Measurements from ENCODE around the gene APPL2.

The APPL2 gene

DNA sequence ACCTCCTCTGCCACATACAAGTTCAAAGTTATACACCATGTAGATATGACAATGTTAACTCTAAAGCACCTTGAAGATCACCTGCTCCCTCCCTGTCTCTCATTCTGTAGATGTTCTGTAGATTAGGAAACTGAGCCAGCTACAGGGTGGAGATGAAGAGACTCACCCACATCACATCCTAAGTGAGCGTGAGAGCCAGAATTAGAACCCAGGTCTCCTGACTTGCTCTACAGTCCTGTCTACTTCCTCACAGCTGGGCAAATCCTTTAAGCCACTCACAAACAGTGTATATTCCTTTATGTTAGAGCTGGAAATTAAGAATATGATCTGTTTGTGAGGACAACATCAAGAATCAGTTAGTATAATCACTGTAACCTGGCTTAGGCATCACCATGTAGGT is 1.8 kb downstream of the APPL2 start:
- DNase-seq (ENCODE audit: low spot score in 2 of 2) = no peak
- no peak for ATAC-seq
- peaks cover 46% of the 10 kb centered on the region for H3K4me1 Mint-ChIP-seq
- no peaks in the 10 kb centered on the region for H3K9me3 Mint-ChIP-seq
- peak overlapping the region; percentile 79 for H3K27ac Mint-ChIP-seq
- peak overlapping the region; percentile 77 for H3K4me3 Mint-ChIP-seq
- peaks cover 14% of the 10 kb centered on the region for H3K36me3 Mint-ChIP-seq

DNA sequence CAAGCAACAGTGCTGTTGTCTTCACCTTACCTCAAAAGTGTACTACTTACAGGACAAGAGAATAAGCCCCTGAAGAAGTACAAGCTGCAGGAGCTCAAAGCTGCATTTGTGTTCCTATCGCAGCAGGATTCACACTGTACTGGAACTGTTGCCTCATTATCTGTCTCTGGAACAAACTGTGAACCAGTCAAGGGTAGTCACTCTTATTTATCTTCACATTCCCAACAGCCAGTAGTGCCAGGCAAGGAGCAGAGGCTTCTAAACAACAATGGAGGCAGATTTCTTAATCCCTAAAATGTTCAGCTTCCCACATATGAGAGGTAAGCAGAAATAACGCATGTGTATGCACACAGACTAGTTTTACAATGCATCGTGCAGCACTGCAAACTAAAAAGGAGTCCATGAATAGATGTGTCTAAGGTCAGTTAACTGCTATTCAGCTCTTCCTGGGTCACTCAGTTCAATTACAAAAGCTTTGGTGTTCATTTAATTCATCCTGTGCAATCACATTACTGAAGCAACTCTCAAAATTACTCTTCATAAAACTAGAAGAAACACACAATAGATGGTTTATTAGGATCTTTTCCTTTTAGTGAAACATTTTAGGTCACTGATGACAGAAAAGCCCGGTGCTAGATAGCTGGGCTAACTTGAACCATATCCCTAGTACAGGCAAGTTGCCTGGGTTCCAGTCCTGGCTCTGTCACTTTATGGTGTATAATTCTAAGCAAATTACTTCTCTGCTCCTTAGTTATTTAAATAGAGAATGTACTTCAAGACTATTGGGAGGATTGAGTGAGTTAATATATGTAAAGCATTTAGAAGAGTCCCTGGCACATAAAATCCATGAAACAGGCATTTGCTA is 2.7 kb downstream of the APPL2 start:
- no peaks in the 10 kb centered on the region for H3K9me3 Mint-ChIP-seq
- peak overlapping the region; percentile 77 for H3K4me3 Mint-ChIP-seq
- peaks cover 54% of the 10 kb centered on the region for H3K4me1 Mint-ChIP-seq
- peak overlapping the region; percentile 79 for H3K27ac Mint-ChIP-seq
- ATAC-seq = no peak
- H3K36me3 Mint-ChIP-seq = peaks cover 23% of the 10 kb centered on the region
- no peak for DNase-seq (ENCODE audit: low spot score in 2 of 2)

DNA sequence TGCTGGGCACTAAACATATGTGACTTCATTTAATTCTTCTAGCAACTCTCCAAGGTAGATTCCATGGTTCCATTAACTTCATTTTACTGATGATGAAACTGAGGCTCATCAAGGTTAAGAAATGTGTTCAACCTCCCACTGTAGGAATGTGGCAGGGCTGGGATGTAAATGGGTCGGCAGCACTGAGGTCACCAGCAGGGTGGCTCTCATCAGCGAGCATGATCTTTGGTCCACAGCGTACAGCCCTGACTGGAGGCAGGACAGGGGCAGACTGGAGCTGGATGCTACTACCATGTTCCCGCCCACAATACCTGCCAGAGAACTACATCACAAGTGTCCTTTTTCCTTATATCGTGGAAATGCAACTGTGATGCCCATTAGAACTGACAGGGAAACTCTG is 4.6 kb downstream of the APPL2 start:
- no peaks in the 10 kb centered on the region for H3K9me3 Mint-ChIP-seq
- no peak for DNase-seq (ENCODE audit: low spot score in 2 of 2)
- H3K27ac Mint-ChIP-seq = no peak overlapping the region
- no peak for ATAC-seq
- no peak overlapping the region for H3K4me3 Mint-ChIP-seq
- peaks cover 63% of the 10 kb centered on the region for H3K4me1 Mint-ChIP-seq
- peaks cover 39% of the 10 kb centered on the region for H3K36me3 Mint-ChIP-seq

DNA sequence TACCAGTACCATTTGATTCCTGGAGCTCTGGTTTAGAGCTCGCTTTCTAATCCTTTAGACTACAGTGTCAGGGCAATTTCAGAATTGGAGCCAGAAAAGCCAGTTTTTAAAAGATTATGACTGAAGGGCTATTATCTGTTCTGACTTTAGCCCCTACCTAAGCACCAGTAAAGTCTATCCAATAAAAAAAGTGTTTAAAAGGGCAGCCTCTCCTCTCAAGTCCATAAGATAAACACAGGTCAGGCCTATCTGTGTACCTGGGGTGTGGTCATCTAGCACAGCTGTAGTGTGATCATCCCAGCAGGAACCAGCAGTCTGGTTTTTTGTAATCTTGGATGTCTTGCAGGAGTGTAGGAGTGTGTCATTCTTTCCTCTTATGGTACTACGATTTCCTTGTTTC is 6.6 kb downstream of the APPL2 start:
- peaks cover 67% of the 10 kb centered on the region for H3K4me1 Mint-ChIP-seq
- DNase-seq (ENCODE audit: low spot score in 2 of 2) (no peak), ATAC-seq (no peak)
- peak overlapping the region; percentile 78 for H3K27ac Mint-ChIP-seq
- H3K4me3 Mint-ChIP-seq = no peak overlapping the region
- H3K36me3 Mint-ChIP-seq = peaks cover 54% of the 10 kb centered on the region
- H3K9me3 Mint-ChIP-seq = no peaks in the 10 kb centered on the region

DNA sequence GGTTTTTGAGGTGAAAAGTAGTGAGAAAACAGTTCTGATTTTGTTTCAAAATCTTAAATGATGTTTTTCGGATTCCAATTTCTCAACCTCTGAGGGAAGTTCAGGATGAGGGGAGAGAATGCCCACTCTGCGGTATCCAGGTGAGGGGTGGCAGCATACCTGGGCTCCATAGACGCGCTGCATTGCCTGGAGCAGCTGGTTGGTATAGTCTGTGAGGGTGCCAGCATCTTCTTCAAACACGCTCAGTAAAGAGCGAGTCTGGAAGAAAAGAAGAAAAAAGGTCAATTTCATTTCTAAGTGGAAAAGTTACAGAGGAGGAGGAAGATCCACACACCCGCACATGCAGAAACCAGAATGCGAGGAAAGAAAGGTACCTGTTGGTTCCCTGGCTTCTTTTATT is 7.0 kb downstream of the APPL2 start:
- no peak for DNase-seq (ENCODE audit: low spot score in 2 of 2)
- no peaks in the 10 kb centered on the region for H3K9me3 Mint-ChIP-seq
- H3K36me3 Mint-ChIP-seq = peaks cover 54% of the 10 kb centered on the region
- peak overlapping the region; percentile 43 for H3K4me3 Mint-ChIP-seq
- no peak for ATAC-seq
- H3K4me1 Mint-ChIP-seq = peaks cover 64% of the 10 kb centered on the region
- peak overlapping the region; percentile 78 for H3K27ac Mint-ChIP-seq

DNA sequence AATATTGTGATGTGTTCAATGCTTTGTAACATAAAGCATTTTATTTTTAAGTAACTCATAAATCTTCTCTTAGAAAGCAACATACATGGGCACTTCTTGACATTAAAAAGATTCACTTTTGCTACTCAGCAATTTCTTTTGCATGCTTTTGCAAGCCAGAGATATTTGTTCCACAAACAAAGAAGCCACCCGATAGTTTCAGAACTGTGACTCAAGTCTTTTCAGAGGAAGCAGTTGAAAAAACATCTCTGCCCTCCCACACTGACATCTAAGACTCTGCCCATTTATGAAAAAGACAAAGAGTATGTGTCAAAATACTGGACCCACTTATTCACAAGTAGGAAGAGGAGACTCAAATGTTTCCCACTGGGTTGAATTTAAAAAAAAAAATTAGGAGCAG is 7.5 kb downstream of the APPL2 start:
- H3K4me1 Mint-ChIP-seq = peaks cover 59% of the 10 kb centered on the region
- DNase-seq (ENCODE audit: low spot score in 2 of 2) (no peak), ATAC-seq (peak; percentile 87)
- peak overlapping the region; percentile 78 for H3K27ac Mint-ChIP-seq
- H3K36me3 Mint-ChIP-seq = peaks cover 54% of the 10 kb centered on the region
- no peaks in the 10 kb centered on the region for H3K9me3 Mint-ChIP-seq
- H3K4me3 Mint-ChIP-seq = peak overlapping the region; percentile 43

DNA sequence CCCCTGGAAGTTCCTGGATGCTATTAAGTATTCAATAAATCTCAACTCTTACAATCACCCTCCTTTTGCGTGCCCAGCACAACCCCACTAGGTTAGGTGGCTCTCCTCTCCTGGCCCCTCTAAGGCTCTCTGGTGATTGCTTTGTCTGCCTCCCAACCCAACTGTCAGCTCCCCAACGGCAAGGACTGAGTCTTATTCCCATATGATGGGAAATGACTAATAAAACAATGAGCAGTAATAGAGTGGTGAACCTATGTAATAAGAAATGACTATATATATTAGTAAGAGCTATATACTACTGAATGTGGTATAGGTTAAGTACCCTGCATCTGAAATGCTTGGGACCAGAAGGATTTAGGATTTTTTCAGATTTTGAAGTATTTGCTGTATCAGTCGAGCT is 8.1 kb downstream of the APPL2 start:
- DNase-seq (ENCODE audit: low spot score in 2 of 2) (no peak), ATAC-seq (peak; percentile 89)
- Mint-ChIP-seq H3K4me1 (peaks cover 60% of the 10 kb centered on the region), H3K36me3 (peaks cover 60% of the 10 kb centered on the region), H3K9me3 (no peaks in the 10 kb centered on the region), H3K4me3 (peak overlapping the region; percentile 43), H3K27ac (peak overlapping the region; percentile 64)

DNA sequence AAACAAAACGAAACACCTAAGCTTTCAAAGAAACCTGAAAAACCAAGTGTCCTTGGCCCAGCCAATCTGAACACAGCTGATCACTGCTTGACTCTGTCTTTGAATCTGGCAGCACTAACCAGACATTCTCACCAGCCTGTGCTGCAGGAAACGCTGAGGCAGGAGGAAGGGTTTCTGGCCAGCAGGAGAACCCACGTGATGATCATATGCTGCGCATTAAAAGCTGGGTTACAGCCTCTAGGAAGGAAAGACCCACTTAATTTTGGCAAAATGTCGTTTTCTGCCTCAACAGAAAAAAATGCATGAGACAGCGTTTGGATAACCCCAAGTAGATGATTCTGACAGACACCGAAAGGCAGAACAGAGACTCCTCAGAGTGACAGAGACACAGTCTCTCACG is 9.8 kb downstream of the APPL2 start:
- DNase-seq (ENCODE audit: low spot score in 2 of 2) = no peak
- ATAC-seq = peak; percentile 57
- Mint-ChIP-seq H3K4me3 (no peak overlapping the region), H3K9me3 (no peaks in the 10 kb centered on the region), H3K36me3 (peaks cover 65% of the 10 kb centered on the region), H3K4me1 (peaks cover 59% of the 10 kb centered on the region), H3K27ac (no peak overlapping the region)

DNA sequence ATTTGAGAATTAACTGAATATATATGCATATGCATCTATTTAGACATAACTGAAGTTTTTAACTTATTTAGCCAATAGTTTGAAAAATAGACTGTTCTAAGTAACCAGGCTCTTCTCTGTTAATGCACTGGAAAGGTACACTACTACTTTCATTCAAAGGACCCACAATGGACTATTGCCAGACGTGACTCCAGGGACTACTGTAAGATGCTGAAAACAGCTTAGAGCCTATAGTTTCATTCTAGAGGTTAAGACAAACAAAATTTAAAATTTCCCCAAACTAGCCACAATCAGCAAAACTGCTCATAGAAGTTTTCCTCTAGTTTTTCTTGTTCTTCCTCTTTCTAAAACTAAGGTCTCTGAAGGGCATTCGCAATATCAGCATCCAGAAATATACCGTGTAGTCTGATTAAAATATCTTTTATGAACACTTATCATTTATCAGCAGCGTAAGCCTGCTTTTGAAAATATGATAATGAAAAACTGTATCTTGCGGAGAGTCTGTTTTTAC is 10.4 kb downstream of the APPL2 start:
- H3K36me3 Mint-ChIP-seq = peaks cover 65% of the 10 kb centered on the region
- H3K4me3 Mint-ChIP-seq = no peak overlapping the region
- ATAC-seq (no peak), DNase-seq (ENCODE audit: low spot score in 2 of 2) (no peak)
- no peaks in the 10 kb centered on the region for H3K9me3 Mint-ChIP-seq
- no peak overlapping the region for H3K27ac Mint-ChIP-seq
- H3K4me1 Mint-ChIP-seq = peaks cover 60% of the 10 kb centered on the region

DNA sequence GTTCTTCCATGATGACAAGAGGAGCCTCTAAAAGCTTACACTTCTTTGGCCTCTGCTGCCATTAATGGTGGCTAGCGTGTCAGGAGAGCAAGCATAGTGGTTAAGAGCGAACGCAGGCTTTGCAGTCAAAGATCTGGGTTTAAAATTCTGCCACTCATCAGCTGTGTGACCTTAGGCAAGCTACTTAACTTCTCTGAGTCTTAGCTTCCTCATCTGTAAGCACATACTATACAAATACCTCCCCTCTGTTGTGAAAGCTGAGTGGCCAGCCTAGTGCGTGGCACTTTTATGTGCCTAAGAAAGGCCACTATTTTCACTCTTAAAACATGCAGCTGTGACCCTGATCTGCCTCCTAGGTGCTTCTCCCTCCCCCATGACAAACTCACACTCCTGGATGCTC is 11.6 kb downstream of the APPL2 start:
- peaks cover 59% of the 10 kb centered on the region for H3K36me3 Mint-ChIP-seq
- no peak for ATAC-seq
- no peak overlapping the region for H3K4me3 Mint-ChIP-seq
- peaks cover 63% of the 10 kb centered on the region for H3K4me1 Mint-ChIP-seq
- no peak overlapping the region for H3K27ac Mint-ChIP-seq
- no peaks in the 10 kb centered on the region for H3K9me3 Mint-ChIP-seq
- no peak for DNase-seq (ENCODE audit: low spot score in 2 of 2)

DNA sequence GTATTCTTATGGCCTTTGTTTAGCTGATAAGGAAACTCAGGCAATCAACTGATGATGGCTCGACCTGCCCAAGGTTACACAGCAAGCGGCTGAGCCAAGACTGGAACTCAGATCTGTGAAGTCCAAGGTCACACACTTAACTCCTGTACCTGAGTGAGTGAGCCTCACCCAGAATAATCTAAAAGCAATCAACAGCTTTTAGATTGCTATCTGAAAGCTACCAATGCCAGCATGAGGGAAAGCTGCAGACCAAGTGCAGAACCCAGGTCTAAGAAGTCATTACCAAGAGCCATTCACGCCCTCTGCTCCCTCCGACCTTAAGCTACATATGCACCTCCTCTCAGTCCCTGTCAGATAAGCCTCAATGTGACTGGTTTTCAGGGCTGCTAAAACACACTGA is 12.1 kb downstream of the APPL2 start:
- DNase-seq (ENCODE audit: low spot score in 2 of 2) = no peak
- peaks cover 59% of the 10 kb centered on the region for H3K4me1 Mint-ChIP-seq
- H3K9me3 Mint-ChIP-seq = no peaks in the 10 kb centered on the region
- H3K36me3 Mint-ChIP-seq = peaks cover 56% of the 10 kb centered on the region
- no peak overlapping the region for H3K27ac Mint-ChIP-seq
- no peak overlapping the region for H3K4me3 Mint-ChIP-seq
- ATAC-seq = no peak

DNA sequence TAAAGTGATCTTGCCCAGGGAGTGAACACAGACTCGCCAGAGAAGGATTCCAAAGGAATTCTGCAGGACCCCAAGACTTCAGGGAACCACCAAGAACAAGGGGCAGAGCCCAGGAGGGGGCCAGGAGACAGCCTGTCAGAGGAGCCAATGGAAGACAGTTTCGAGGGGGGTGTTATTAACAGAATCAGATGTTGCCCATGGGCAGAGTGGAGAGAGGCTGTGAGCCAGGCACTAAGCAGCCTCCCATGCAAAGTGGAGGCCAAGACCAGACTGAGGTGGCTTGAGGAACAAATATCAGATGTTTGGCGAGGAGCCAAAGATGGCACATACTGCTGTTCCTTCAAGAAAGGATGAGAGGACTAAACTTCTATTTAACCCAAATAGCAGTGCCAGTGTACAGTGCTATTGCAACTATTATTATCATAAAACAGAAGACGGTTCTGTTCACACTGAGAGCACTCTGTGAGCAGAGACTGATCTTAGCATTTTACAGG is 12.6 kb downstream of the APPL2 start:
- no peak for ATAC-seq
- Mint-ChIP-seq H3K9me3 (no peaks in the 10 kb centered on the region), H3K27ac (peak overlapping the region; percentile 27), H3K36me3 (peaks cover 52% of the 10 kb centered on the region), H3K4me1 (peaks cover 54% of the 10 kb centered on the region), H3K4me3 (no peak overlapping the region)
- no peak for DNase-seq (ENCODE audit: low spot score in 2 of 2)

DNA sequence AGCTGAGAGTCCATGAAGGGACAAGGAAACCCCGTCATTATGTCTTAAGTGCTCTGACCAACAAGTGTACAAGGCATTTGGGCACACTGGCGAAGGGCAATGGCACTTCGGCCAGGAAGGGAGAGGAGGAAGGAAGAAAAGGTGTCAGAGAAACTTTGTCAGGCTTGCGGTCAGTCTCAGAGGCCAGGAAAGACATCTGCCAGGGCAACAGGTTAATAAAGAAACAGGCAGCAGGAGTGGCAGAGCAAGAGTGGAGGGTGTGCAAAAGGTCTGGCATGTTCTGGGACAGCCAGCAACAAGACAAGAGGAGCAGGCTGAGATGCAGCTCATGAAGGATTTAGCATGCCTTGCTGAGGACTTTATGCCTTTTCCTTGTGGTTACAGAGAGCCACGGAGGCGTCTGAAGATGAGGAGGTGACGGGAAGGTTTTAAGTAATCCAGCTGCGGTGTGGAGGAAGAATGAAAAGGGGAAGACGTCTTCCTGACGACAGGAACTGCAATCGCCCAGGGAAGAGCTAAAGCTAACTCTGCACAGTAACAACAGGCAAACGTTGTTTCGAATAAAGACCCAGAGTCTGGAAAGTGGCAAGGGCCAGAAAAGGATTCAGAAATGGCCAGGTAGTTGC is 13.1 kb downstream of the APPL2 start:
- Mint-ChIP-seq H3K9me3 (no peaks in the 10 kb centered on the region), H3K4me3 (no peak overlapping the region), H3K27ac (peak overlapping the region; percentile 27), H3K36me3 (peaks cover 52% of the 10 kb centered on the region), H3K4me1 (peaks cover 50% of the 10 kb centered on the region)
- DNase-seq (ENCODE audit: low spot score in 2 of 2) (no peak), ATAC-seq (no peak)

DNA sequence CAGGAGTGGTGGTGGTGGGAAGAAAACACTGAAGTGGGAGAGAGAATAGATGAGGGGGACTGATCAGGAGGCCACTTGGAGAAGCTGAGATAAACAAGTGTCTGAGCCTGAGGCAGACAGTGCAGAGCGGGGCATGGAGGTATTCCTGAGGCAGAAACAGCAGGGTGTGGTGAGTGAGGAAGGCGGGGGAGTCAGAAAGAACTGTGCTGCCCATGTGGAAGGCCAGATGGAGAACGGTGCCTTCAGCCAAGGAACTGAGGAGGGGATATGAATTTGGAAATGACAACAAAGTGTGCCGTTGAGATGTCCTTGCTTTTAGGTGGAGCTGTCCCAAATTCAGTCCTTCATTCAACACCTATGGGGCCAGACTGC is 13.7 kb downstream of the APPL2 start:
- peaks cover 52% of the 10 kb centered on the region for H3K36me3 Mint-ChIP-seq
- H3K27ac Mint-ChIP-seq = peak overlapping the region; percentile 27
- H3K4me1 Mint-ChIP-seq = peaks cover 45% of the 10 kb centered on the region
- no peak for ATAC-seq
- no peak overlapping the region for H3K4me3 Mint-ChIP-seq
- H3K9me3 Mint-ChIP-seq = no peaks in the 10 kb centered on the region
- DNase-seq (ENCODE audit: low spot score in 2 of 2) = no peak

DNA sequence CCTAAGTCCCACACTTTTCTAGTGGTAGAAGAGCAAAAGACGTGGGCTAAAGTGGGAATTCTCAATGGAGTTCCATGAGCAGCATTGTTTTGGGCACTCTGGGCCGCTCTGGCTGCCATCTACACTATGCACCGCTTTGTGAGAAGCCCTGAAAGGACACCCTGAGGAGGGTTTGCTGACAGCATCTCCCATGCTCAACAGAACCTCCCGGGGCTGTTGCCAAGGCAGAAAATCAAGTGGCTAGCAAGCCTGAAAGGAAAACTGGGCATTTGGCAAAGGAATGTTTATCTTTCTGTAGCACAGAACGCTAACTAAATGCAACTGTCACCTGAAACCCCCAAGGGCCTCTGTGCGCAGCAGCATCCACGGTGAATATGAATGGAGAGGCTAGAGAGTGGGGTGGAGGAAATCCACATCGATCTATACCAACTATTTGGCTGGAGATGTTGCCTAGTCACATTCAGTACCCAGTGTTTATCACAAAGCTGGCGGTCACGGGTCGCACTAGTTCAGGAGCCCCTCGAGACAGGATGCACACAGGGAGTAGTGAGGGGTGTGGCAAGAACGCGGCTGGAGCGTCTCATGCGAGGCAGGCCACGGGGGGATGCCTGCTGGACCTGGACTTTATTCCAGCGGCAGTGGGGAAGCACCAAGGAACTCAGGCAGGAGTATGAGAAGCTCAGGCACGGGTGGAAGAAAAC is 14.2 kb downstream of the APPL2 start:
- peaks cover 53% of the 10 kb centered on the region for H3K36me3 Mint-ChIP-seq
- no peak overlapping the region for H3K27ac Mint-ChIP-seq
- DNase-seq (ENCODE audit: low spot score in 2 of 2) (no peak), ATAC-seq (no peak)
- peaks cover 42% of the 10 kb centered on the region for H3K4me1 Mint-ChIP-seq
- H3K9me3 Mint-ChIP-seq = no peaks in the 10 kb centered on the region
- no peak overlapping the region for H3K4me3 Mint-ChIP-seq

Measured in stimulated activated effector memory CD8-positive, alpha-beta T cell treated with anti-CD3 and anti-CD28 coated beads, Interleukin-12 subunit alpha, Interleukin-12 subunit beta, amount 100 ng/mL, for 72 hours (primary cell).